ENCODE measurements around the gene DCBLD1. TPM values are rescaled to one million over a fixed set of nuclear protein-coding genes. Genes with fewer than 3 reads are reported as not detected.
"Not testable (repeated sequence)": the region's sequence is repeated elsewhere in the genome, so short reads cannot be mapped to it uniquely, and the experiment has no call there.

Gene DCBLD1
- total RNA-seq, 1 experiment from 2014 or later, result 11.2 TPM

- no peak for ATAC-seq
- no peak overlapping the region for H3K27ac Mint-ChIP-seq
- no peaks in the 10 kb centered on the region for H3K27me3 Mint-ChIP-seq (ENCODE audit: low read depth)
- ChIA-PET CTCF (interaction anchor here (0.8 kb wide), 1 partner anchor 8 kb away, joined by 4 read pairs; no protein-coding TSS in a partner anchor), POLR2A (no interaction called here)
- H3K36me3 Mint-ChIP-seq, result no peaks in the 10 kb centered on the region; the same call in 1 of the 2 replicates
- 0 out of 2 replicates have a peak, but pooled peaks cover 4% of the 10 kb centered on the region for H3K4me1 Mint-ChIP-seq
- no peak overlapping the region for H3K4me3 Mint-ChIP-seq
- no peak for DNase-seq (ENCODE audit: low spot score)
- peaks cover 15% of the 10 kb centered on the region for H3K9me3 Mint-ChIP-seq
- TF ChIP-seq ZNF263 (CRISPR knock-in tag; IDR thresholded peaks at IDR 0.05; ENCODE audit: low read depth), result no peak
- peak; percentile 91 for TF ChIP-seq GABPB1 (CRISPR knock-in tag; IDR thresholded peaks at IDR 0.05)
Observed at GRCh38 chr6:117441824-117442264, 40.6 kb upstream of the DCBLD1 start.

GRCh38 chr6:117442313-117442712, 40.2 kb upstream of the DCBLD1 start:
- H3K27ac Mint-ChIP-seq; H3K36me3 Mint-ChIP-seq; H3K4me1 Mint-ChIP-seq; H3K4me3 Mint-ChIP-seq; ATAC-seq; H3K27me3 Mint-ChIP-seq (ENCODE audit: low read depth); CTCF ChIA-PET; POLR2A ChIA-PET; DNase-seq (ENCODE audit: low spot score): not testable (repeated sequence)
- peaks cover 15% of the 10 kb centered on the region for H3K9me3 Mint-ChIP-seq

GRCh38 chr6:117444600-117444999, 37.9 kb upstream of the DCBLD1 start:
- peaks cover 14% of the 10 kb centered on the region for H3K9me3 Mint-ChIP-seq
- CTCF ChIA-PET, result interaction anchor here (1.0 kb wide), 1 partner anchor 385 kb away, joined by 3 read pairs; no protein-coding TSS in a partner anchor
- H3K27me3 Mint-ChIP-seq (ENCODE audit: low read depth), result no peaks in the 10 kb centered on the region
- 0 out of 2 replicates have a peak, but pooled peaks cover under 1% of the 10 kb centered on the region for H3K4me1 Mint-ChIP-seq
- ATAC-seq (no peak), DNase-seq (ENCODE audit: low spot score) (no peak)
- no peak overlapping the region for H3K27ac Mint-ChIP-seq
- H3K36me3 Mint-ChIP-seq, result no peaks in the 10 kb centered on the region; the same call in 1 of the 2 replicates
- TF ChIP-seq ZNF416 (CRISPR knock-in tag; IDR thresholded peaks at IDR 0.05) (no peak), EMX1 (CRISPR knock-in tag; IDR thresholded peaks at IDR 0.05) (no peak), MXD4 (CRISPR knock-in tag; IDR thresholded peaks at IDR 0.05; ENCODE audit: borderline replicate concordance) (no peak), MLX (CRISPR knock-in tag; IDR thresholded peaks at IDR 0.05) (no peak), NFE2L1 (CRISPR knock-in tag; IDR thresholded peaks at IDR 0.05) (no peak), ZNF232 (CRISPR knock-in tag; IDR thresholded peaks at IDR 0.05) (no peak), NFATC4 (CRISPR knock-in tag; IDR thresholded peaks at IDR 0.05) (no peak), ZNF138 (CRISPR knock-in tag; conservative IDR thresholded peaks at IDR 0.05) (no peak), OVOL2 (CRISPR knock-in tag; IDR thresholded peaks at IDR 0.05; ENCODE audit: borderline replicate concordance) (no peak), HMGA2 (CRISPR knock-in tag; IDR thresholded peaks at IDR 0.05) (no peak), PRDM15 (CRISPR knock-in tag; IDR thresholded peaks at IDR 0.05) (no peak), NR2C2 (CRISPR knock-in tag; IDR thresholded peaks at IDR 0.05) (no peak), SMAD3 (CRISPR knock-in tag; IDR thresholded peaks at IDR 0.05; ENCODE audit: borderline replicate concordance) (no peak), ZNF512 (CRISPR knock-in tag; IDR thresholded peaks at IDR 0.05; ENCODE audit: borderline replicate concordance) (no peak)
- POLR2A ChIA-PET, result no interaction called here
- no peak overlapping the region for H3K4me3 Mint-ChIP-seq
